ENCODE measurements around the gene TMED4. TPM values are rescaled to one million over a fixed set of nuclear protein-coding genes. Genes with fewer than 3 reads are reported as not detected.

TMED4 gene
- polyA plus RNA-seq, 3 donors, result 45.7 to 76.7 (median 49.0) TPM

DNA sequence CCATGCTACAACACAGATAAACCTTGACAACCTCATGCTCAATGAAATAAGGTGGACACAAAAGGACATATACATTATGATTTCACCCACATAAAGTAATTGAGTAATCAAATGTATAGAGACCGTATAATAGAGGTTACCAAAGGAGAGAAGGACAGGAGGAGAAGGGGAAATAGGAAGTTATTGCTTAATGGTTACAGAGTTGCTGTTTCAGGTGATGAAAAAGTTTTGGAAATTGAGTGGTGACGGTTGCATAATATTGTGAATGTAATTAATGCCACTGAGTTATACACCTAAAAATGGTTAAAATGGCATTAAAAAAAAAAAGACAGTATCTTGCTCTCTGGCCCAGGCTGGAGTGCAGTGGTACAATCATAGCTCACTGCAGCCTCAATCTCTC is 22.9 kb upstream of the TMED4 start:
- DNase-seq, result peak in 2 of 3 donors; percentile 29 to 31
- Histone ChIP-seq H3K27me3 (ENCODE audit: control insufficient read depth in 2 of 2, insufficient read depth in 2 of 2, low read length in 2 of 2) (peaks cover 0 to 8% of the 10 kb centered on the region in 2 donors), H3K27ac (ENCODE audit: low read depth in 1 of 2, low read length in 2 of 2) (peak overlapping the region in 1 of 2 donors; percentile 96), H4K20me1 (ENCODE audit: insufficient read depth, low read length) (no peaks in the 10 kb centered on the region), H3K4me3 (replicated peaks in 1 of 3; ENCODE audit: low read depth in 2 of 3, low read length in 3 of 3) (no peak overlapping the region), H3K4me2 (replicated peaks; ENCODE audit: extremely low read depth, low read length, poor library complexity, severe bottlenecking) (no peak overlapping the region), H3K9me3 (replicated peaks in 1 of 2; ENCODE audit: control insufficient read depth in 1 of 2, insufficient read depth in 1 of 2, low read length in 2 of 2) (no peaks in the 10 kb centered on the region), H3K36me3 (replicated peaks in 1 of 2; ENCODE audit: control insufficient read depth in 1 of 2, insufficient read depth in 2 of 2, low read length in 2 of 2) (no peaks in the 10 kb centered on the region), H3K9ac (ENCODE audit: insufficient read depth, low read length, poor library complexity, severe bottlenecking) (no peak overlapping the region), H3K79me2 (ENCODE audit: insufficient read depth, low read length) (peaks cover 31% of the 10 kb centered on the region), H2AFZ (ENCODE audit: insufficient read depth, low read depth, low read length, poor library complexity, severe bottlenecking) (no peak overlapping the region), H3K4me1 (ENCODE audit: control insufficient read depth in 1 of 2, insufficient read depth in 2 of 2, low read length in 2 of 2) (peaks cover 33 to 42% of the 10 kb centered on the region in 2 donors)
- H3K27me3 Mint-ChIP-seq (ENCODE audit: low read depth in 3 of 3), result peaks cover 5 to 12% (median 7%) of the 10 kb centered on the region in 3 donors
- peaks cover 37% of the 10 kb centered on the region for H3K4me1 Mint-ChIP-seq
- peaks cover 0 to 2% (median 0%) of the 10 kb centered on the region in 7 donors for H3K9me3 Mint-ChIP-seq
- TF ChIP-seq CTCF (IDR thresholded peaks at IDR 0.05), result no peak
- no CpG with 5 or more reads among the region's 2 CpGs for WGBS (ENCODE audit: insufficient coverage)
- H3K36me3 Mint-ChIP-seq, result peaks cover 11% of the 10 kb centered on the region in 2 donors
- H3K4me3 Mint-ChIP-seq, result no peak overlapping the region
- intact Hi-C loops (cut with micrococcal nuclease), result loop anchor here (5.0 kb wide), 2 partner anchors 37 to 42 kb away; no protein-coding TSS in a partner anchor
- peak overlapping the region in 4 of 7 donors; percentile 13 to 99 (median 87) for H3K27ac Mint-ChIP-seq

DNA sequence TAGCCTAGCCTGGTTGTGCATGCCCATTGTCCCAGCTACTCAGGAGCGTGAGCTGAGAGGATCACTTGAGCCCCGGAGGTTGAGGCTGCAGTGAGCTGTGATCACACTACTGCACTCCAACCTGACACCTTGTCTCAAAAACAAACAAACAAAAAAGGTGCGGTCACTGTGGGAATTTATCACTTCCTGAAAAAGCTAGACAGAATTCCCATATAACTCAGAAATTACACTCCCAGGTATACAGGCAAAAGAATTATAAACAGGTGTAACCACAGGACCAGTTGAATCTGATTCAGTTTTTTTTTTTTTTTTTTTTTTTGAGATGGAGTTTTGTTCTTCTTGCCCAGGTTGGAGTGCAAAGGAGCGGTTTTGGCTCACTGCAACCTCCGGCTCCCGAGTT is 21.2 kb upstream of the TMED4 start:
- Mint-ChIP-seq H3K27ac (no peak overlapping the region), H3K4me3 (no peak overlapping the region), H3K9me3 (peaks cover 0 to 2% (median 0%) of the 10 kb centered on the region in 7 donors), H3K4me1 (peaks cover 25% of the 10 kb centered on the region), H3K27me3 (ENCODE audit: low read depth in 3 of 3) (peaks cover 5 to 14% (median 6%) of the 10 kb centered on the region in 3 donors), H3K36me3 (peaks cover 6 to 8% of the 10 kb centered on the region in 2 donors)
- Histone ChIP-seq H3K36me3 (replicated peaks in 1 of 2; ENCODE audit: control insufficient read depth in 1 of 2, insufficient read depth in 2 of 2, low read length in 2 of 2) (no peaks in the 10 kb centered on the region), H3K4me1 (ENCODE audit: control insufficient read depth in 1 of 2, insufficient read depth in 2 of 2, low read length in 2 of 2) (peaks cover 26 to 28% of the 10 kb centered on the region in 2 donors), H3K79me2 (ENCODE audit: insufficient read depth, low read length) (peaks cover 14% of the 10 kb centered on the region), H3K9me3 (replicated peaks in 1 of 2; ENCODE audit: control insufficient read depth in 1 of 2, insufficient read depth in 1 of 2, low read length in 2 of 2) (no peaks in the 10 kb centered on the region), H2AFZ (ENCODE audit: insufficient read depth, low read depth, low read length, poor library complexity, severe bottlenecking) (no peak overlapping the region), H3K4me3 (replicated peaks in 1 of 3; ENCODE audit: low read depth in 2 of 3, low read length in 3 of 3) (no peak overlapping the region), H3K27me3 (ENCODE audit: control insufficient read depth in 2 of 2, insufficient read depth in 2 of 2, low read length in 2 of 2) (peaks cover 0 to 8% of the 10 kb centered on the region in 2 donors), H3K9ac (ENCODE audit: insufficient read depth, low read length, poor library complexity, severe bottlenecking) (no peak overlapping the region), H3K27ac (ENCODE audit: low read depth in 1 of 2, low read length in 2 of 2) (no peak overlapping the region), H3K4me2 (replicated peaks; ENCODE audit: extremely low read depth, low read length, poor library complexity, severe bottlenecking) (no peak overlapping the region), H4K20me1 (ENCODE audit: insufficient read depth, low read length) (no peaks in the 10 kb centered on the region)
- no peak for DNase-seq
- intact Hi-C loops (cut with micrococcal nuclease), result loop anchor here in 1 of 2 donors (5.0 kb wide), 1 partner anchor 44 kb away; no protein-coding TSS in a partner anchor
- 93% methylated on average over 3 of the region's 6 CpGs for WGBS (ENCODE audit: insufficient coverage)
- no peak for TF ChIP-seq CTCF (IDR thresholded peaks at IDR 0.05)

Data from CD14-positive monocyte (primary cell).